Muscle of leg (tissue), 11 donors: ENCODE data around the gene RBM17. TPM values are rescaled to one million over a fixed set of nuclear protein-coding genes. Genes with fewer than 3 reads are reported as not detected.
"Not testable (repeated sequence)": the region's sequence is repeated elsewhere in the genome, so short reads cannot be mapped to it uniquely, and the experiment has no call there.

ENCODE experiments used
- DNase-seq: peaks from one replicate; pipeline ENCODE4 v3.0.0; 2013
- H3K27ac ChIP-seq: one replicate; pipeline ENCODE4 v1.5.1; 2013; ENCODE audit warnings: mild to moderate bottlenecking, low read length, control low read depth
- H3K27me3 ChIP-seq: one replicate; pipeline ENCODE4 v1.6.1; 2013; ENCODE audit warnings: low read length; ENCODE audit not compliant: control insufficient read depth, insufficient read depth
- H3K36me3 ChIP-seq: one replicate; pipeline ENCODE4 v1.6.1; 2013; ENCODE audit warnings: low read length; ENCODE audit not compliant: control insufficient read depth, insufficient read depth
- H3K4me1 ChIP-seq: one replicate; pipeline ENCODE4 v1.6.1; 2013; ENCODE audit warnings: low read length; ENCODE audit not compliant: control insufficient read depth, insufficient read depth
- H3K4me3 ChIP-seq: one replicate; pipeline ENCODE4 v1.5.1; 2013; ENCODE audit warnings: low read length, control low read depth
- H3K9me3 ChIP-seq: replicated peaks from 2 replicates; pipeline ENCODE4 v1.6.1; 2013; ENCODE audit warnings: low read depth, low read length; ENCODE audit not compliant: control insufficient read depth
- WGBS: methylation state at CpG from one replicate; pipeline ENCODE4 v1.1.5; 2013; ENCODE audit warnings: missing lambda C conversion rate; ENCODE audit not compliant: insufficient coverage; 5-methylcytosine and 5-hydroxymethylcytosine counted together
- polyA plus RNA-seq, 8 donors: library from polyadenylated mRNA; unstranded; fragments of 120-200 nt; gene quantifications; one replicate each; pipeline versions ENCODE4 v1.2.1 to v1.2.3, GENCODE V29; 2013; ENCODE audit warnings: inconsistent platforms in 1 of 8, low replicate concordance in 1 of 8; ENCODE audit not compliant: insufficient read length in 8 of 8, insufficient read depth in 1 of 8
- total RNA-seq: library from RNA; stranded (reverse); fragments of 120-200 nt; gene quantifications from one replicate; pipeline ENCODE4 v1.2.4, GENCODE V29; 2013

RBM17 gene
- total and polyA plus RNA-seq, 9 donors: 39.2 to 112 (median 94.8) TPM

GRCh38 chr10:6095810-6096570 lies 7.2 kb downstream of the RBM17 start:
- 95% methylated on average over 4 of the region's 12 CpGs for WGBS
- no peaks in the 10 kb centered on the region for H3K9me3 ChIP-seq
- H3K27ac ChIP-seq: no peak overlapping the region
- H3K27me3 ChIP-seq: no peaks in the 10 kb centered on the region
- H3K4me1 ChIP-seq: peaks cover 8% of the 10 kb centered on the region
- peaks cover 13% of the 10 kb centered on the region for H3K36me3 ChIP-seq
- no peak overlapping the region for H3K4me3 ChIP-seq
- no peak for DNase-seq

GRCh38 chr10:6097063-6097462 lies 8.2 kb downstream of the RBM17 start:
- 89% methylated on average over 4 of the region's 5 CpGs for WGBS
- H3K36me3 ChIP-seq: peaks cover 15% of the 10 kb centered on the region
- H3K4me3 ChIP-seq: no peak overlapping the region
- peaks cover 4% of the 10 kb centered on the region for H3K4me1 ChIP-seq
- no peaks in the 10 kb centered on the region for H3K9me3 ChIP-seq
- no peak for DNase-seq
- H3K27me3 ChIP-seq: no peaks in the 10 kb centered on the region
- H3K27ac ChIP-seq: no peak overlapping the region

- DNase-seq: no peak
- no peak overlapping the region for H3K27ac ChIP-seq
- peaks cover 4% of the 10 kb centered on the region for H3K4me1 ChIP-seq
- no peak overlapping the region for H3K4me3 ChIP-seq
- H3K27me3 ChIP-seq: no peaks in the 10 kb centered on the region
- H3K9me3 ChIP-seq: no peaks in the 10 kb centered on the region
- H3K36me3 ChIP-seq: peaks cover 22% of the 10 kb centered on the region
- 100% methylated on average over 1 of the region's 7 CpGs for WGBS
Observed at GRCh38 chr10:6098156-6098555, 9.3 kb downstream of the RBM17 start.

GRCh38 chr10:6100370-6100769 lies 11.5 kb downstream of the RBM17 start:
- Histone ChIP-seq H3K4me3 (no peak overlapping the region), H3K36me3 (peaks cover 29% of the 10 kb centered on the region), H3K9me3 (no peaks in the 10 kb centered on the region), H3K4me1 (peaks cover 4% of the 10 kb centered on the region), H3K27me3 (no peaks in the 10 kb centered on the region), H3K27ac (no peak overlapping the region)
- no peak for DNase-seq
- WGBS: no CpG with 5 or more reads among the region's 1 CpG

GRCh38 chr10:6101181-6101580 lies 12.3 kb downstream of the RBM17 start:
- Histone ChIP-seq H3K4me3 (no peak overlapping the region), H3K4me1 (no peaks in the 10 kb centered on the region), H3K9me3 (no peaks in the 10 kb centered on the region), H3K27ac (no peak overlapping the region), H3K27me3 (no peaks in the 10 kb centered on the region), H3K36me3 (peaks cover 32% of the 10 kb centered on the region)
- DNase-seq: no peak
- WGBS: 100% methylated on average over 3 of the region's 8 CpGs

GRCh38 chr10:6102128-6102527 lies 13.3 kb downstream of the RBM17 start:
- no peak overlapping the region for H3K27ac ChIP-seq
- H3K4me1 ChIP-seq: no peaks in the 10 kb centered on the region
- no peaks in the 10 kb centered on the region for H3K27me3 ChIP-seq
- peaks cover 30% of the 10 kb centered on the region for H3K36me3 ChIP-seq
- H3K4me3 ChIP-seq: no peak overlapping the region
- DNase-seq: no peak
- H3K9me3 ChIP-seq: no peaks in the 10 kb centered on the region
- whole genome bisulfite sequencing: 97% methylated on average over 5 of the region's 8 CpGs

GRCh38 chr10:6103591-6103990 lies 14.8 kb downstream of the RBM17 start:
- WGBS: 94% methylated on average over 5 of the region's 8 CpGs
- H3K9me3 ChIP-seq: no peaks in the 10 kb centered on the region
- no peak for DNase-seq
- no peaks in the 10 kb centered on the region for H3K27me3 ChIP-seq
- H3K27ac ChIP-seq: no peak overlapping the region
- no peak overlapping the region for H3K4me3 ChIP-seq
- H3K36me3 ChIP-seq: peaks cover 34% of the 10 kb centered on the region
- no peaks in the 10 kb centered on the region for H3K4me1 ChIP-seq

- H3K4me3 ChIP-seq, H3K4me1 ChIP-seq, H3K9me3 ChIP-seq, DNase-seq, H3K27me3 ChIP-seq, H3K27ac ChIP-seq: not testable (repeated sequence)
- peaks cover 57% of the 10 kb centered on the region for H3K36me3 ChIP-seq
- WGBS: 80% methylated on average over 1 of the region's 3 CpGs
Observed at GRCh38 chr10:6107616-6108015, 18.8 kb downstream of the RBM17 start.

GRCh38 chr10:6108072-6108471 lies 19.2 kb downstream of the RBM17 start:
- Histone ChIP-seq H3K27me3 (no peaks in the 10 kb centered on the region), H3K4me3 (no peak overlapping the region), H3K4me1 (no peaks in the 10 kb centered on the region), H3K36me3 (peaks cover 58% of the 10 kb centered on the region), H3K9me3 (no peaks in the 10 kb centered on the region), H3K27ac (no peak overlapping the region)
- no peak for DNase-seq
- 100% methylated on average over 1 of the region's 6 CpGs for WGBS

- Histone ChIP-seq H3K27ac (no peak overlapping the region), H3K27me3 (no peaks in the 10 kb centered on the region), H3K4me3 (no peak overlapping the region), H3K9me3 (no peaks in the 10 kb centered on the region), H3K36me3 (peaks cover 60% of the 10 kb centered on the region), H3K4me1 (no peaks in the 10 kb centered on the region)
- 72% methylated on average over 2 of the region's 12 CpGs for WGBS
- peak; percentile 42 for DNase-seq
Observed at GRCh38 chr10:6108631-6109443, 20.0 kb downstream of the RBM17 start.
